ENCODE results near the gene PALS1. TPM values are rescaled to one million over a fixed set of nuclear protein-coding genes. Genes with fewer than 3 reads are reported as not detected.

Gene PALS1
- total RNA-seq, 2 donors from 2014 or later, result 26.0 to 29.6 TPM

DNA sequence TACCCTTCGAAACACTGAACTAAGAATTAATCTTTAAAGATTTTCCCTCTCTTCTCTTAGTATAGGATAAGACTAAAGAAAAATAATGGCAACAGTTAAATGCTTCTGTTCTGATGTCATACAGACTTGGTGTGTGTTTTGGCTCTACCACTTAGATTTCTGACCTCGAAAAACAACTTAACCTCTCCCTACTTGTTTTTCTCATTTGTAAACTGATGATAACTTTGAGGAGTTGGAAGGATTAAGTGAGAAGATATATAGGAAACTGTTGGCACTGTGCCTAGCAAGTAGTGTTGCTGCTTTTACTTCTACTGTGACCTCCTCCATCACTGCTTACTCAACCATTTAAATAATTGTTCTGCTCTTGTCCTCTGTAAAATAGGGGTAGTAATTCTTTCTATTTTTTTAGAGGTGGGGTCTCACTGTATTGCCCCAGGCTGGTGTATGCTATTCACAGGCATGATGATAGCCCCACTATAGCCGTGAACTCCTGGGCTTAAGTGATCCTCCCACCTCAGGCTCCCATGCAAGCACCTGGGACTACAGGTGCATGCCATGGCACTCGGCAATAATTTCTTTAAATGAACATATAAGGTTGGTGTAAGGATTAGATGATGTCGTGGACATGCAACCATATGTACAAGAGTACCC is 22.4 kb downstream of the PALS1 start:
- no peaks in the 10 kb centered on the region for H3K36me3 Mint-ChIP-seq (ENCODE audit: low read depth)
- no peaks in the 10 kb centered on the region for H3K4me1 ChIP-seq (ENCODE audit: control insufficient read depth, insufficient read depth, low read length)
- H3K27ac Mint-ChIP-seq, result no peak overlapping the region
- TF ChIP-seq, protein P1, sequence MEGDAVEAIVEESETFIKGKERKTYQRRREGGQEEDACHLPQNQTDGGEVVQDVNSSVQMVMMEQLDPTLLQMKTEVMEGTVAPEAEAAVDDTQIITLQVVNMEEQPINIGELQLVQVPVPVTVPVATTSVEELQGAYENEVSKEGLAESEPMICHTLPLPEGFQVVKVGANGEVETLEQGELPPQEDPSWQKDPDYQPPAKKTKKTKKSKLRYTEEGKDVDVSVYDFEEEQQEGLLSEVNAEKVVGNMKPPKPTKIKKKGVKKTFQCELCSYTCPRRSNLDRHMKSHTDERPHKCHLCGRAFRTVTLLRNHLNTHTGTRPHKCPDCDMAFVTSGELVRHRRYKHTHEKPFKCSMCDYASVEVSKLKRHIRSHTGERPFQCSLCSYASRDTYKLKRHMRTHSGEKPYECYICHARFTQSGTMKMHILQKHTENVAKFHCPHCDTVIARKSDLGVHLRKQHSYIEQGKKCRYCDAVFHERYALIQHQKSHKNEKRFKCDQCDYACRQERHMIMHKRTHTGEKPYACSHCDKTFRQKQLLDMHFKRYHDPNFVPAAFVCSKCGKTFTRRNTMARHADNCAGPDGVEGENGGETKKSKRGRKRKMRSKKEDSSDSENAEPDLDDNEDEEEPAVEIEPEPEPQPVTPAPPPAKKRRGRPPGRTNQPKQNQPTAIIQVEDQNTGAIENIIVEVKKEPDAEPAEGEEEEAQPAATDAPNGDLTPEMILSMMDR (conservative IDR thresholded peaks at IDR 0.05), result no peak
- no peaks in the 10 kb centered on the region for H3K9me3 Mint-ChIP-seq
- no peak overlapping the region for H3K9ac ChIP-seq (ENCODE audit: extremely low read depth, low read length, poor library complexity, severe bottlenecking)
- no peaks in the 10 kb centered on the region for H3K27me3 Mint-ChIP-seq (ENCODE audit: insufficient read depth)
- H3K4me3 ChIP-seq (ENCODE audit: low read length), result no peak overlapping the region
- H3K4me3 Mint-ChIP-seq, result no peak overlapping the region
- H3K27me3 ChIP-seq (ENCODE audit: control insufficient read depth, insufficient read depth, low read length, poor library complexity, severe bottlenecking), result no peaks in the 10 kb centered on the region
- 93 to 95% methylated on average over 3 of the region's 5 CpGs for WGBS, 2 experiments (ENCODE audit: insufficient coverage in 1 of 2, insufficient read length in 1 of 2)
- H3K9me3 ChIP-seq (ENCODE audit: control insufficient read depth, low read length), result no peaks in the 10 kb centered on the region
- no peak overlapping the region for H3K27ac ChIP-seq (ENCODE audit: low read depth, low read length)
- H3K36me3 ChIP-seq (ENCODE audit: control insufficient read depth, insufficient read depth, low read length), result no peaks in the 10 kb centered on the region
- peaks cover 33% of the 10 kb centered on the region for H3K4me1 Mint-ChIP-seq
- no peak for DNase-seq

DNA sequence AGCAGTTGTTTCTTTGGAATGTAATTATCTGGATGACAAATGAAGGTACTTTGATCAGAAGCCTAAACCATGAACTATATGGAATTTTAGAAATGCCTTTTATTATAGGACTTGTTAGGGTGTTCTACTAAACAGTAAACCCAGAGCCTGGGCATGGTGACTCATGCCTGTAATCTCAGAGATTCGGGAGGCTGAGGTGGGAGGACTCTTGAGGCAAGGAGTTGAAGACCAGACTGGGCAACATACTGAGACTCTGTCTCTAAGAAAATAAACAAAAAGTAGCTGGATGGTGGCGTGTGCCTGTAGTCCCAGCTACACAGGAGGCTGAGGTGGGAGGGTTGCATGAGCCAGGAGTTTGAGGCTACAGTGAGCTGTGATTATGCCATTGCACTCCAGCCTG is 23.9 kb downstream of the PALS1 start:
- H3K27me3 Mint-ChIP-seq (ENCODE audit: insufficient read depth), result no peaks in the 10 kb centered on the region
- H3K36me3 ChIP-seq (ENCODE audit: control insufficient read depth, insufficient read depth, low read length), result no peaks in the 10 kb centered on the region
- 92 to 93% methylated on average over 2 of the region's 2 CpGs for WGBS, 2 experiments (ENCODE audit: insufficient coverage in 1 of 2, insufficient read length in 1 of 2)
- TF ChIP-seq, protein P1 (conservative IDR thresholded peaks at IDR 0.05), result no peak
- no peak for DNase-seq
- no peak overlapping the region for H3K4me3 Mint-ChIP-seq
- no peak overlapping the region for H3K9ac ChIP-seq (ENCODE audit: extremely low read depth, low read length, poor library complexity, severe bottlenecking)
- H3K9me3 ChIP-seq (ENCODE audit: control insufficient read depth, low read length), result no peaks in the 10 kb centered on the region
- no peaks in the 10 kb centered on the region for H3K27me3 ChIP-seq (ENCODE audit: control insufficient read depth, insufficient read depth, low read length, poor library complexity, severe bottlenecking)
- H3K27ac ChIP-seq (ENCODE audit: low read depth, low read length), result no peak overlapping the region
- H3K4me3 ChIP-seq (ENCODE audit: low read length), result no peak overlapping the region
- H3K4me1 Mint-ChIP-seq, result peaks cover 48% of the 10 kb centered on the region
- H3K27ac Mint-ChIP-seq, result no peak overlapping the region
- H3K36me3 Mint-ChIP-seq (ENCODE audit: low read depth), result no peaks in the 10 kb centered on the region
- H3K9me3 Mint-ChIP-seq, result no peaks in the 10 kb centered on the region
- H3K4me1 ChIP-seq (ENCODE audit: control insufficient read depth, insufficient read depth, low read length), result peaks cover 10% of the 10 kb centered on the region

DNA sequence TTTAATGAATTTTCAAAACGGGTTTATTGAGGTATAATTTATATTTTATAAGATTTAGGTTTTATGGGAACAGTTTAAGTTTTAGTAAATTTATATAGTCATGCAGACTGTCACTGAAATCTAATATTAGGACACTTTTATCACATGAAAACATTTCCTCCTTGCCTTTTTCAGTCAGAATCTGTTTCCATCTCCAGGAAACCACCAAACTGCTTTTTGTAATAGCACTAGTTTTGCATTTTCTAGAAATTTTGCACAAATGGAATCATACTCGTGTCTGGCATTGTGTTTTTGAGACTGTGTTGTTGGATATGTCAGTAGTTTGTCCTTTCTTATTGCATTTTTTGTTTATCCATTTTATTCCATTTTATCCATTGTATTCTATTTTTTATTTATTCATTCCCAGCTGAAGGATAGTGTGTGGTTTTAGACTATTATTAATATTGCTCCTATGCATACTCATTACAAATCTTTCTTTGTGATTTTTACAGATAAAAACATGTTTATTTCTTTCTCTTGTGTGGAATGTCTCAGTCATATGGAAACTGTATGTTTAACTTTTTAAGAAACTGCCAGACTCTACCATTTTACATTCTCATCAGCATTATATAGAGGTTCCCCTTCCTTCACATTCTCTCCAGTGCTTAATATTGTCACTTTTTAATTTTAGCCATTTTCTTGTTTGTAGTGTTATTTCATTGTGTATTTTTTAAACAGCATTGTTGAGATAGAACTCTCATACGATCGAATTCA is 26.5 kb downstream of the PALS1 start:
- Mint-ChIP-seq H3K27me3 (ENCODE audit: insufficient read depth) (no peaks in the 10 kb centered on the region), H3K36me3 (ENCODE audit: low read depth) (peaks cover 15% of the 10 kb centered on the region), H3K27ac (peak overlapping the region; percentile 87), H3K4me1 (peaks cover 41% of the 10 kb centered on the region), H3K9me3 (no peaks in the 10 kb centered on the region), H3K4me3 (peak overlapping the region; percentile 15)
- no peaks in the 10 kb centered on the region for H3K27me3 ChIP-seq (ENCODE audit: control insufficient read depth, insufficient read depth, low read length, poor library complexity, severe bottlenecking)
- peaks cover 8% of the 10 kb centered on the region for H3K36me3 ChIP-seq (ENCODE audit: control insufficient read depth, insufficient read depth, low read length)
- peaks cover 10% of the 10 kb centered on the region for H3K4me1 ChIP-seq (ENCODE audit: control insufficient read depth, insufficient read depth, low read length)
- H3K9ac ChIP-seq (ENCODE audit: extremely low read depth, low read length, poor library complexity, severe bottlenecking), result peak overlapping the region; percentile 45
- peak overlapping the region; percentile 95 for H3K27ac ChIP-seq (ENCODE audit: low read depth, low read length)
- H3K9me3 ChIP-seq (ENCODE audit: control insufficient read depth, low read length), result no peaks in the 10 kb centered on the region
- peak overlapping the region; percentile 65 for H3K4me3 ChIP-seq (ENCODE audit: low read length)
- TF ChIP-seq, protein P1 (conservative IDR thresholded peaks at IDR 0.05), result no peak
- DNase-seq, result no peak
- WGBS, 2 experiments (ENCODE audit: insufficient coverage in 1 of 2, insufficient read length in 1 of 2), result 79% methylated on average over 4 of the region's 4 CpGs; no CpG with 5 or more reads in 1 of the 2 experiments
